ENCODE results near the gene GKAP1.
A peak's percentile ranks its signal among the peaks of the same experiment; 100 is the strongest.
"Not testable (repeated sequence)": the region's sequence is repeated elsewhere in the genome, so short reads cannot be mapped to it uniquely, and the experiment has no call there.

Gene GKAP1

DNA sequence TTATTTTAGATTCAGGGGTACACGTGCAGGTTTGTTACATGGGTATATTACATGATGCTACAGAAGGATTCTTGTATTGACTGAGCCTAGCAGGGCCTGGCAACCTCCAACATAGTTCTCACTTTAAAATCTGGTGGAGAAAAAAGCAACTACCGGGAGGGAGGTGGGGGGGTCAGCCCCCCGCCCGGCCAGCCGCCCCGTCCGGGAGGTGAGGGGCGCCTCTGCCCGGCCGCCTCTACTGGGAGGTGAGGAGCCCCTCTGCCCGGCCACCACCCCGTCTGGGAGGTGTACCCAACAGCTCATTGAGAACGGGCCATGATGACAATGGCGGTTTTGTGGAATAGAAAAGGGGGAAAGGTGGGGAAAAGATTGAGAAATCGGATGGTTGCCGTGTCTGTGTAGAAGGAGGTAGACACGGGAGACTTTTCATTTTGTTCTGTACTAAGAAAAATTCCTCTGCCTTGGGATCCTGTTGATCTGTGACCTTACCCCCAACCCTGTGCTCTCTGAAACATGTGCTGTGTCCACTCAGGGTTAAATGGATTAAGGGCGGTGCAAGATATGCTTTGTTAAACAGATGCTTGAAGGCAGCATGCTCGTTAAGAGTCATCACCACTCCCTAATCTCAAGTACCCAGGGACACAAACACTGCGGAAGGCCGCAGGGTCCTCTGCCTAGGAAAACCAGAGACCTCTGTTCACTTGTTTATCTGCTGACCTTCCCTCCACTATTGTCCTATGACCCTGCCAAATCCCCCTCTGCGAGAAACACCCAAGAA, 88.8 kb downstream of the GKAP1 start:
- DNase-seq, result not testable (repeated sequence)

DNA sequence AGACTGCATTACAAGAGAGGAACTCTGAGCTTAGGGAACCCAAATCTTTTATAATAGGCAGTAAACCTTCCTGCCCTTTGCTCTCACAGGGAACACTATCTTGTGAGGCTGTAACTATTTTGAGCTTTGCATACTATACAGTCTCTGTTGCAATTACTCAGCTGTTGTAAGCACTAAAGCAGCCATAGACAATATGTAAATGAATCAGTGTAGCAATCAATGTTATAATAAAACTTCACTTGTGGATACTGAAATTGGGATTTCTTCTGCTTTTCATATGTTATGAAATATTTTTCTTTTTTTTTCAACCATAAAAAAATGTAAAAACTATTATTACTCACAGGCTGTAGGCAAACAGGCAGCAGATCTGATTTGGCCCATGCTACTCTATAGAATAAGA, 93.1 kb downstream of the GKAP1 start:
- peak; percentile 26 to 41 for DNase-seq

DNA sequence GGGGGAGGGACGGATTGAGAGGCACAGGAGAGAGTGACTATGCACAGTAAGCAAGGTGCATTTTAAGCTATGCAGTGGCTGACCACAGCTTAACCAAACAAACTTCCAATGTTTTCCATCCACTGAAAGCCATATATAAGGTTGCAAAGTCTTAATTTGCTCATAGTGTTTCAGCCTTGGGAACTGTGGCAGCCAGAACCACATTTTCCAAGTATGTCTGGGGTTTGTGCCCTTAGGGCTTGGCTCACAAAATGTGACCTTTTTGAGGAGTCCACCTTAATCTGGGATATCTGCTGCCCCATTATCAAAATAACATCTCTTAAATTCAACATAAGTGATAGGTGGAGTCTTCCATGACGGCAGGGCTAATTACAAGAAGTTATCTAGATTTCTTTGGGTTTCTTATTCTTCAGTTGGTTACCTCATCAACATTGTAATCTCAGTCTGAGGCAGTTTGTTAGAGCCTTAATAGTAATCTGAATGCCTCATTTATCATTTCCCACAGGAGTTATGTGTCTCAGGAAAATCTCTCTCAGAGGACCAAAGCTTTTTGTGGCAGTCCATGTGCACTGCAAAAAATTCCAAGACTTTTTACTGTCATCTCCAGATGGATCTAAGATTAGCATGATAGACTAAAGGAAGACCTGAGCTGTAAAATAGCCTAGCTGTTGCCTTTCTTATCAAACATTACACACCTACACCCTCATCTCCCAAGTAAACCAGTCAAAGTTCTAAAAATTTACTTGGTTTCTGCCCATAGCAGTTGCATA, 94.7 kb downstream of the GKAP1 start:
- DNase-seq, result no peak

DNA sequence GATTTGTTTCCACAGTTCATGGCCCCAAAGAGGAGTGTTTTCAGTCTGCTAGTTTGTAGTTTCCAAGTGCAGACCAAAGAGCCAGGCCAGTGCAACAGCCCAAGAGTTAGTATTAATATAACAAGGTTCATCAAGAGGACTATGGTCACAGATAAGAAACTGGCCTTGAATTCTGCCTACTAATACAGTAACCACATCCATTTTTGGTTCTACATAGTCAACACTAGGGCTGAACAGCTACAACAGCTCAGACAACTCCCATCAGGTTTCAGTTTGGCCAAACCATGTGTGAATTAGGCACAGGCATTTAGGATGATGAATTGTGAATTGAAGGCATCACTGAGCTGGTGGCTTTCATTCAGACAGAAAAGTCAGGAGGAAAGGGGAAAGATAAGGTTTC, 96.1 kb downstream of the GKAP1 start:
- DNase-seq, result no peak

DNA sequence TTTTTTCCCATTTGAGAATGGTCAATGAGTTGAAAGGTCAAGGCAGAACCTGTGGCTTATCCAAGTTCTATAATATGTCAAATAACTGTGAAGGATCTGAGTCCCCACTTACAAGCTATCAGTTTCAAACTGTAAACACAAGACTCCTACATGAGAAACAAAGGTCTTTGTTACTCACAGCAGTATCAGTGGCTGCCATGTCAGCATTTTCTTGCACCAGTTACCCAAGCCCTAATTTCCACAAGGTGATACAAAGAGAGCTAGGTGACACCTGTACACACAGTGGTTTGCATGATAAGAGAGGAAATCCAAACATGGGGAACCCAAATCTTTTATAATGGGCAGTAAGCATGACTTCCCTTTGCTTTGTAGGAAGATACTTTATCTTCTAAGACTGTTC, 101.8 kb downstream of the GKAP1 start:
- no peak for DNase-seq

DNA sequence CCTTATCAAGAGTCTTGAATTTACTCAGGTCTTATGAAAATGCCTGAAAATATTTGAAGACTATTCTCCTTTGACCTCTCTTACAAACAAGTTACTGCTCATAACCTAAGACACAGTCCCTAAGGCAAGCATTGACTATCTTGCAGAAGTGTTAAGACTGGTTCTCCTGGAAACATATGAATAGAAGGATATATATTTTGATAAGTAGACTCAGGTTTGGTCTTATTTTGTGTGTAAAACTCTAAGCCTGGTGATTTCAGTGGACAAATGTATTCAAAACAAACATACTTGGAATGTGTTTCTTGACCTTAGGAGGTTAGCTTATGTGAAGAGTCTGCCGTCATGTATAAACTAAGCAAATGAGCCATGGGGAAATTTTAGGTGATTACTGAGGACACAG, 102.3 kb downstream of the GKAP1 start:
- no peak for DNase-seq

DNA sequence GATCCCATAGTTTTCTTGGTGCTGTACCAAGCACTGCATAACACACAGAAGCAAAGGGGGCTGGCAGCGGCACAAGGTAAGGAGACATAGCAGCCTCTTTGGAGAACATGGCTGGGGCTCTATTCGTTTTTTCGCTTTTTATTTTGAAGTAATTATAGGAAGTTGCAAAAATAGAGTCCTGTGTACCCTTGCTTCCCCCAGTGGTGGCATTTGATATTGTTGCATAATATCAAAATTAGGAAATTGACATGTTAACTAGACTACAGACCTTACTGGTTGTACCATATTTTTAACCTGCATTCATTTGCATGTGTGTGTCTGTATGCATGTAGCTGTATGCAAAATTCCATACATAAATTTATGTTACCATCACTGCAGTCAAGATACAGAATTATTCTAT, 103.2 kb downstream of the GKAP1 start:
- peak; percentile 46 for DNase-seq

DNA sequence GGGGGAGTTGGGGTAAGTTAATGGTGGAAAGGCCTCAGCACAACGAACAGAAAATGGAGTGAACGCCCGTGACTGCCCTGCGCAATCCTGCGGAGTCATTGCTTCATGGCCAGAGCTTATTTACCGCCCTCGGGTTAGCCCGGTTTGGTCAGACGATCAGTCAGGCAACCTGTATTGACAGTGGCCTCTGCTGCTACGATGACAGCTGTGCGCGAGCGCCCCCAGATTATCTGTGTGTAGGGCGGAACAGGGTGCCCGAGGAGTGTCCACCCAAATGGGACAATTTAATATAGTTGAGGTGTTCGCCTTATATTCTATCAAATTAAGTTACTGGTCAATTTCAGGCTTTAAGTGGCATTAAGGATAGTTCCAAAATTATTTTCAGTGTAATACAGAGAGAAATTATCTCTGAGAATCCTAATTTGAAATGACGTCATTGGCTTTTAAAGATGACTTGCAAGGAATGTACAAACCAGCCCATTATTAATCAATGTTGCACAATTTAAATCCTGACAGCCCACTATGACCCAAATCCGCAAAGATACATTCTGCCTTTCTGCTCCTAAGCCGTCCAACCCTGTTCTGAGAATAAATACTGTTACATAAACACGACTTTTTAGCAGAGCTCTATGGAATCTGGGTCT, 108.9 kb downstream of the GKAP1 start:
- DNase-seq, result peak; percentile 93 to 95

DNA sequence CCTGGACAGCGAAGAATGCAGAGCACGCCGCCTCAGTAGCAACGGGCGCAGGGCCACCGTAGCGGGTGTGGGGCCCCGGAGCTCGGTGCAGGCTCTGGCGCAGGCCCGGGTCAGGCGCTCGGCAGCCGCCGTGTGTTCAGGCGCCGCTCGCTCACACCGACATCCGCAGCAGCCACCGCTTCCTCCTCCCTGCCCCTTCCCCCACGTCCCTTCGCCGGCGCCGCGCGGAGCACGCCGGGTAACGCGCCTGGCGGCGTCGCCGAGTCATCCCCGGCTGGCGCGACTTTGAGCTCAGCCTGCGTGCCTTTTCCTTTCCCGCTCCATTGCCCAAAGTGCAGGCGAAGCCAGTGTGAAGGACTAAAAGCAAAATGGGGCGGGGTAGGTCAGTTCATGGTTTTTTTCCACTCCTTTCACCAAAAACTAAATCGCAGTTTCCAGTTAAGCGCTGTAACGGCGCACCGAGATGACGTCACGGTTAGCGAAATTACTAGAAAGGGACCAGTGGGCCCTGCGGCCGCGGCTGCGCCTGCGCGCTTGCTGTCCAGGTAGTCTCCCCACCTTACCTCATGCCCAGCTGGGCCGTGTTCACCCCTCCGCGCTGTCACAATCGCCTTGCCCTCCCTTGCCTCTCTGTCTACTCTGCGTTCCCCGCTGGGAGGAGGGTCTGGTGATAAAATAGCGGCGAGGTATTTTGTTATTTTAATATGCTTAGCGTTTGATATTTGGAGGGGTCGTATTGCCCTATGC, 109.6 kb downstream of the GKAP1 start, which contains the start of gene UBQLN1:
Gene UBQLN1 (minus strand): TSS at position 191 of the 747 bp plus-strand sequence. CDS start 279 bp downstream, outside the sequence.
- peak; percentile 82 to 89 for DNase-seq

DNA sequence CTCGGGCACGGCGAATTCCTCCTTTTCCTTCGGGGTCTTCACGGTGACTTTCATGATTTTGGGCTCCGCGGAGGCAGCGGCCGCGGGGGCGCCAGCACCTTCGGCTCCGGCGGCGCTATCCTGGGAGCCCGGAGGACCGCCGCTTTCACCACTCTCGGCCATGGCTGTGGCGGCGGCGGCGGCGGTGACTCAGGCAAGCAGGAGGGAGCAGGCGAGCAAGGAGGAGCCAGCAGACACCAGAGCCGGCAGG, 110.1 kb downstream of the GKAP1 start:
- no peak for DNase-seq

DNA sequence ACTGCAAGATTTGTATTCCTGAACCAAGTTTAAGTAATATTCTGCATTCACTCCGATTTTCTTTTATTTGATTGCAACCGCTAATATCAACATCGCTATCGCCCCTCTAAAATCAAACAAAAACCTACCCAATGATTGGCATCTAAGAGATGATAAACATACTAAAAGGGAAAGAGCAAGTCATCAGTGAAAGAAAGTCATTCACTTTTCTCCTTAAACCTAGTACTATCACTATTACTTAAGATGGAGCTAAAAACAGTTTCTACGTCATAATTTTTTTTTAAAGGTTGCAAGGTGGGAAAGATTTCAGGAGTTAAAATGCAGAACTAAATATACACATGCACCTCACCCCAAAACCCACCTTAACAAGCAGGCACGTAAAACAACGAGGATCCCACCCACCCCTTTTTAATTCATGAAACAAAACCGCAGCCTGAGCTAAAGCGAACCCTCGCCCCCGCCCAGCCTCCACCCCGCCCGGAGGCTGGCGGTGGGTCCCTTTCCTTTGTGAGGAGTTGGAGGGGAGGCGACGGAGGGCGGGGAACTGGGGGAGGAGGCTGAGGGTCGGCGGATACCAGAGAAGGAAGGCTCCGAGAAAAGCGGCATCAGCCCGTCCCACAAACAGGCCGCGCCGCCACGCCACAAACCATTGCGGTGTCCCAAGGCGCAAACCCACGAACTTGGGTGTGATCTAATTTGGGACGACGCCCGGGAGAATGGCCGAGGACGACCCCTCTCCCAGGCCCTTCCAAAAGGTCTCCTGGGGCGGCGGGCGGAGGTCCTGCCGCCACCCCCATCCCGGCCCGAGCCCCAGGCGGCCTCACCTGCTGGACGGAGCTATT, 110.7 kb downstream of the GKAP1 start:
- peak; percentile 13 to 15 for DNase-seq

DNA sequence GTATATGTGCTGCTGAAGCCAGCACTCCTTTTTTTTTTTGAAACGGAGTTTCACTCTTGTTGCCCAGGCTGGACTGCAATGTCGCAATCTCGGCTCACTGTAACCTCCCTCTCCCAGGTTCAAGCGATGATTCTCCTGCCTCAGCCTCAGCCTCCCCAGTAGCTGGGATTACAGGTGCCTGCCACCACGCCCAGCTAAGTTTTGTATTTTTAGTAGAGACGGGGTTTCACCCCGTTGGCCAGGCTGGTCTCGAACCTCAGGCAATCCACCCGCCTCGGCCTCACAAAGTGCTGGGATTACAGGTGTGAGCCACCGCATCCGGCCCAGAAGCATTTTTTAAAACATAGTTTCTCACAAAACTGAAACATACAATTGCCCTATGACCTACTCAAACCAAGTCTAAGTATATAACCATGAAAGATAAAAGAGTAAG, 112.3 kb downstream of the GKAP1 start:
- not testable (repeated sequence) for DNase-seq

DNA sequence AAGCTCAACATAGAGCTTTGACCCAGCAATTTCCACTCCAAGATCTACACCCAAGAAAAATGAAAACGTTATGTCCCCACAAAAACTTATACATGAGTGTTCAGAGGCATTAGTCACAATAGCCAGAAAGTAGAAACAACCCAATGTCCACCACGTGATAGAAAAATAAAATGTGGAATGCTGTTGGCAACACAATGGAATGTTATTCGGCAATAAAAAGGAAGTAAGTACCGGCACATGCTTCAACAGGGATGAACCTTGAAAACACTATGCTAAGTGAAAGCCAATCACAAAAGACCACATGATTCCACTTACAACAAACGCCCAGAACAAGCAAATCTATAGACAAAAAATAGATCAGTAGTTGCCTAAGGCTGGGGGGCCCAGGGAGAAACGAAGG, 115.8 kb downstream of the GKAP1 start:
- DNase-seq, result no peak

DNA sequence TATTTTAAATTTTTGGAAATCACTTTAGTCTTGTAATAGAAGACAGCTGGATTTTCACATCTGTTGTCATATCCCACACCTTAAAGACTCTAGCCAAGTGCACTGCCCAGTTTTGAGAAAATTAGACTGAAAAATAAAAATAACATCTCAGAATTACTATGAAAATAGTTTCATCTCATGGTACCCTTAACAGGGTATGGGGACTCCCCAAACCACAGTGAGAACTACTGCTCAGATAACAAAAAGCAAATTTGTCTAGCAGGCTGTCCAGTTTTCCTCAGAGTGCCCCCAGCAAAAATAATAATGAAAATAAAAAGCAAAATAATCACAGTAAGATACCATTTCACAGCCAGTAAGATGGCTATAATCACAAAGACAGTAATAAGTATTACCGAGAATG, 116.3 kb downstream of the GKAP1 start:
- DNase-seq, result no peak

DNA sequence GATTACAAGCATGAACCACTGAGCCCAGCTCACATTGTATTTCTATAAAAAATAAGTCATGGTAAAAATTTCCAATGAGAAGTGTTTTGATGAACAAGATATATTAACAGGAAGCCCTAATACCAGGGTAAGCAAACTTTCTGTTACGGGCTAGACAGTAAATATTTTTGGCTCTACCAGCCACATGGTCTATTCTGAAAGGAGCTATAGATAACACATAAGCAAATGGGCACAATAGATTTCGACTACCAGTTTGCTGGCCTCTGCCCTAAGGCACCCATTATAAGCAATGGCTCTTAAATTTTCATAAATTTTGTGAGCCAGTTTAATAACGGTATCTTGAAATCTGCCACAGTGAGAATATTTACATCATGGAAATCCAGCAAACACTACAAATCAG, 118.0 kb downstream of the GKAP1 start:
- DNase-seq, result no peak

DNA sequence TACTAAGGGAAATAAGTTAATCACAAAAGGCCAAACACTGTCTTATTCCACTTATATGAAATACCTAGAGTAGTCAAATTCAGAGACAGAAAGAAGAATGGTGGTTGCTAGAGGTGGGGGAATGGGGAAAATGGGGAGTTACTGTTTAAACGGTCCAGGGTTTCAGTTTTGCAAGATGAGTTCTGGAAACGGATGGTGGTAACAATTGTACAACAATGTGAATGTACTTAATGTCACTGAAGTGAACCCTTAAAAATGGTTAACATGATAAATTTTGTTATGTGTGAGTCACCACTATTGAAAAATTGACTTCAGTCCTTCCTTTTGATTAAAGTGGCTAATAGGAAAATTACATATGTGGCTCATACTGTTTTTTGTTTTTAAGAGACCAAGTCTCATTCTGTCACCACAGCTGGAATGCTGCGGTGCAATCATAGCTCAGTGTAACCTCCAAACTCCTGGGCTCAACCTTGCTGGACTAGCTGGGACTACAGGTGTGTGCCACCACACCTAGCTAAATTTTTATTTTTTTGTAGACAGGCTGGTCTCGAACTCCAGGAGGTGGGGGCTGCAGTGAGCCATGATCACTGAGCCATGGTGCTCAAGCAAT, 118.5 kb downstream of the GKAP1 start:
- no peak for DNase-seq

DNA sequence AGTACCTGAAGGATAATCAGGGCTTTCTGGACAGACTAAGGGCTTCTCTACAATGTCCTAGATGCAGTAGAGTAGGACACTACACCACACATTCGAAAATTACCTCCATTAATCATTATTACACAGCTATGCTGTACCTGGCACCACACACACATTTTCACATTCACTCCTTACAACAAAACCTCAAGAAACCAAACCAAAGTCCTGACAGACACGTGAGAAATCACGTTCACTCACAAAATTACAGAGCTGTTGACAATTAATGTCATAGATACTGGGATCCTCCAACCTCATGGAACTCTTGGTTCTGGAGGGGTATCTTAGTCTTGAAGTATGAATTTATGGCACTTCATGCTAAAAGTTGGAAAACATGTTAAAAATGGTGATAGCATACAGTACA, 126.1 kb downstream of the GKAP1 start:
- DNase-seq, result no peak
